Effector memory CD4-positive, alpha-beta T cell (primary cell): ENCODE data around the gene PGC.

Source experiments
- DNase-seq, 3 donors: peaks; one replicate each; pipeline ENCODE4 v3.0.0-alpha.2; 2020
- H3K27ac ChIP-seq: 2 replicates; pipeline ENCODE4 v1.7.0; 2013; ENCODE audit warnings: mild to moderate bottlenecking, low read length, moderate library complexity; ENCODE audit not compliant: insufficient read depth, poor library complexity, severe bottlenecking
- H3K27me3 ChIP-seq: replicated peaks from 2 replicates; pipeline ENCODE4 v1.7.0; 2013; ENCODE audit warnings: mild to moderate bottlenecking, low read length; ENCODE audit not compliant: insufficient read depth, control insufficient read depth, poor library complexity, severe bottlenecking
- H3K36me3 ChIP-seq: 2 replicates; pipeline ENCODE4 v1.7.0; 2013; ENCODE audit warnings: mild to moderate bottlenecking, low read length, moderate library complexity; ENCODE audit not compliant: control insufficient read depth, insufficient read depth
- H3K4me1 ChIP-seq: 2 replicates; pipeline ENCODE4 v1.7.0; 2013; ENCODE audit warnings: low read length, mild to moderate bottlenecking; ENCODE audit not compliant: control insufficient read depth, insufficient read depth, poor library complexity, severe bottlenecking
- H3K4me3 ChIP-seq: 2 replicates; pipeline ENCODE4 v1.7.0; 2013; ENCODE audit warnings: low read length, low read depth, mild to moderate bottlenecking; ENCODE audit not compliant: insufficient read depth, poor library complexity, severe bottlenecking
- H3K9me3 ChIP-seq: 2 replicates; pipeline ENCODE4 v1.7.0; 2013; ENCODE audit warnings: mild to moderate bottlenecking, low read length, moderate library complexity; ENCODE audit not compliant: control insufficient read depth

PGC gene

GRCh38 chr6:41688256-41688965 is 58.8 kb downstream of the PGC start:
- no peak for DNase-seq
- Histone ChIP-seq H3K9me3 (no peaks in the 10 kb centered on the region), H3K4me1 (peaks cover 7% of the 10 kb centered on the region), H3K4me3 (no peak overlapping the region), H3K27ac (no peak overlapping the region), H3K36me3 (peaks cover 30% of the 10 kb centered on the region), H3K27me3 (no peaks in the 10 kb centered on the region)

- Histone ChIP-seq H3K27me3 (no peaks in the 10 kb centered on the region), H3K27ac (no peak overlapping the region), H3K36me3 (peaks cover 30% of the 10 kb centered on the region), H3K4me1 (peaks cover 12% of the 10 kb centered on the region), H3K4me3 (no peak overlapping the region), H3K9me3 (no peaks in the 10 kb centered on the region)
- no peak for DNase-seq
Observed at GRCh38 chr6:41687501-41688175, 59.6 kb downstream of the PGC start.
